Activated T-cell treated with anti-CD3 and anti-CD28 coated beads for 24 hours (primary cell): ENCODE data around the gene TMEM258.
A peak's percentile ranks its signal among the peaks of the same experiment; 100 is the strongest.

Experiments
- DNase-seq: peaks from one replicate; pipeline ENCODE4 v3.0.0-alpha.2; 2020; ENCODE audit warnings: low read depth

TMEM258 gene

GRCh38 chr11:61792310-61793082 lies at the start of gene TMEM258, which contains the start of gene FEN1:
Gene TMEM258, minus strand, starts transcription at chr11:61792599. Its CDS starts 41 bp downstream, at chr11:61792558.
Gene FEN1, plus strand, starts transcription at chr11:61792911. Its CDS starts 2,451 bp downstream, at chr11:61795362.
- peak; percentile 81 for DNase-seq

GRCh38 chr11:61841636-61842527 lies 49.5 kb upstream of the TMEM258 start:
- DNase-seq, result no peak

GRCh38 chr11:61840371-61840770 lies 48.0 kb upstream of the TMEM258 start:
- DNase-seq, result no peak

GRCh38 chr11:61839742-61840141 lies 47.3 kb upstream of the TMEM258 start:
- no peak for DNase-seq

- DNase-seq, result no peak
Measured at GRCh38 chr11:61838921-61839320, 46.5 kb upstream of the TMEM258 start.

- DNase-seq, result no peak
Measured at GRCh38 chr11:61838501-61838900, 46.1 kb upstream of the TMEM258 start.

- DNase-seq, result no peak
Measured at GRCh38 chr11:61837411-61838005, 45.1 kb upstream of the TMEM258 start.

GRCh38 chr11:61836193-61836592 lies 43.8 kb upstream of the TMEM258 start:
- DNase-seq, result no peak

- no peak for DNase-seq
Measured at GRCh38 chr11:61834278-61835048, 42.1 kb upstream of the TMEM258 start.

GRCh38 chr11:61833926-61834277 lies 41.5 kb upstream of the TMEM258 start:
- DNase-seq, result no peak

- no peak for DNase-seq
Measured at GRCh38 chr11:61833471-61833870, 41.1 kb upstream of the TMEM258 start.

GRCh38 chr11:61832754-61833153 lies 40.4 kb upstream of the TMEM258 start:
- DNase-seq, result no peak

- no peak for DNase-seq
Measured at GRCh38 chr11:61832207-61832606, 39.8 kb upstream of the TMEM258 start.

GRCh38 chr11:61830237-61831105 lies 38.1 kb upstream of the TMEM258 start:
- DNase-seq, result no peak

GRCh38 chr11:61829806-61830205 lies 37.4 kb upstream of the TMEM258 start:
- DNase-seq, result no peak

- DNase-seq, result no peak
Measured at GRCh38 chr11:61828629-61829407, 36.4 kb upstream of the TMEM258 start.

GRCh38 chr11:61828379-61828628 lies 35.9 kb upstream of the TMEM258 start:
- DNase-seq, result no peak

GRCh38 chr11:61827571-61828378 lies 35.4 kb upstream of the TMEM258 start, which contains the start of gene FADS2:
Gene FADS2, plus strand, starts transcription at chr11:61828300. Its CDS starts 91 bp downstream, at chr11:61828391.
- DNase-seq, result peak; percentile 45

GRCh38 chr11:61826930-61827570 lies 34.7 kb upstream of the TMEM258 start:
- DNase-seq, result no peak
